Measurements from ENCODE around the gene HLA-A. TPM values are rescaled to one million over a fixed set of nuclear protein-coding genes. Genes with fewer than 3 reads are reported as not detected.

Gene HLA-A
- total RNA-seq, 3 donors from 2014 or later: 833 to 1,988 (median 1,901) TPM

DNA sequence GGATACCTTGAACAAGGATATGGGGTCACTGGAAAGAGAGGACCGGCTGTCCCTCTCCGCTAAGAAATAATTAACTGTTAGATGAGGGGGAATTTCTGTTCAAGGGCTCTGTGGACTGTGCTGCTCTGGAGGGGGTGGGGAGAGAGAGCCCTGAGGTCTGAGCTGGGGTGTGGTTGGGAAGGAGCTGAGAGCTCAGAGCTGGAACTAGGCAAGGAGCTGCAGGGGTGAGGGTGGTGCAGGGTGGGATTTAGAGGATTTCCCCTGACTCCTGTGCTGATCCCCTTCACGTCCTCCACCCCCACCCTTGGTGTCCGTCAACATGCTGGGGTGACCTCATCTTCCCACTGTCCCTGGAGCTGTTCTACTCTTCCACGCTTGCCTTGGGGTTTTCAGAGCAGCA, 52.5 kb downstream of the HLA-A start:
- ATAC-seq: no peak
- Histone ChIP-seq H3K4me1 (ENCODE audit: low read depth) (no peaks in the 10 kb centered on the region), H3K9me3 (no peaks in the 10 kb centered on the region), H3K36me3 (ENCODE audit: low read depth) (no peaks in the 10 kb centered on the region), H3K4me3 (no peak overlapping the region)
- TF ChIP-seq, protein P1, sequence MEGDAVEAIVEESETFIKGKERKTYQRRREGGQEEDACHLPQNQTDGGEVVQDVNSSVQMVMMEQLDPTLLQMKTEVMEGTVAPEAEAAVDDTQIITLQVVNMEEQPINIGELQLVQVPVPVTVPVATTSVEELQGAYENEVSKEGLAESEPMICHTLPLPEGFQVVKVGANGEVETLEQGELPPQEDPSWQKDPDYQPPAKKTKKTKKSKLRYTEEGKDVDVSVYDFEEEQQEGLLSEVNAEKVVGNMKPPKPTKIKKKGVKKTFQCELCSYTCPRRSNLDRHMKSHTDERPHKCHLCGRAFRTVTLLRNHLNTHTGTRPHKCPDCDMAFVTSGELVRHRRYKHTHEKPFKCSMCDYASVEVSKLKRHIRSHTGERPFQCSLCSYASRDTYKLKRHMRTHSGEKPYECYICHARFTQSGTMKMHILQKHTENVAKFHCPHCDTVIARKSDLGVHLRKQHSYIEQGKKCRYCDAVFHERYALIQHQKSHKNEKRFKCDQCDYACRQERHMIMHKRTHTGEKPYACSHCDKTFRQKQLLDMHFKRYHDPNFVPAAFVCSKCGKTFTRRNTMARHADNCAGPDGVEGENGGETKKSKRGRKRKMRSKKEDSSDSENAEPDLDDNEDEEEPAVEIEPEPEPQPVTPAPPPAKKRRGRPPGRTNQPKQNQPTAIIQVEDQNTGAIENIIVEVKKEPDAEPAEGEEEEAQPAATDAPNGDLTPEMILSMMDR (IDR thresholded peaks at IDR 0.05): no peak
- DNase-seq: no peak
- intact Hi-C loops (cut with DNase I, micrococcal nuclease): no loop called here

DNA sequence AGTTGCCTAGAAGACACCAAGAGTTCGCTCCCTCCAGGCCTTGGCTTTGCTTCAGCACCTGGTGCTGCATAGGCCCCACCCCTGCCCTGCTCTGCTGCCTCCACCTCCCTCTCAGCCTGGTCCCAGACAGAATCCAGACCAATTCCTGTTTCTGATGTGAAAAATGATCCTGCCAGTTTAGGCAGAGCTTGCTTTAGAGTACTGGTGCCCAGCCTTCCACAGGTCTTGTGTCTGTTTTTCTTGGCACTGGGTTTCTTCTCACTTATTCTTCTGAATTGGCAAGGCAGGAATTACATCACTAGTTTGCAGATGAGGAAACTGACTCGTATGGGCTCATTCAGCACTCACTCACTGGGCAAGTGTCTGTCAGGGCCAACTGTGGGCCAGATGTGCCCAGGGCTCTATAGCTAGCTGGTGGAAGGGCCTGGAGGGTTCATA, 53.0 kb downstream of the HLA-A start:
- no peak for DNase-seq
- TF ChIP-seq, protein P1 (IDR thresholded peaks at IDR 0.05): no peak
- no peaks in the 10 kb centered on the region for H3K36me3 ChIP-seq (ENCODE audit: low read depth)
- ATAC-seq: no peak
- intact Hi-C loops (cut with DNase I, micrococcal nuclease): no loop called here
- no peak overlapping the region for H3K4me3 ChIP-seq
- H3K9me3 ChIP-seq: no peaks in the 10 kb centered on the region
- H3K4me1 ChIP-seq (ENCODE audit: low read depth): no peaks in the 10 kb centered on the region

Other genes starting within 250 kb of the HLA-A start
- gene HLA-F, start 219.1 kb upstream of the HLA-A start, total RNA-seq: 100 to 1,000 TPM; 151 to 416 (median 198) TPM
- gene HLA-G, start 114.7 kb upstream of the HLA-A start, total RNA-seq: 1 to 10 TPM; 1.5 to 1.9 (median 1.9) TPM
- gene POLR1H, start 118.7 kb downstream of the HLA-A start, total RNA-seq: 10 to 100 TPM; 22.4 to 31.7 (median 23.0) TPM
- gene PPP1R11, start 124.7 kb downstream of the HLA-A start, total RNA-seq: 100 to 1,000 TPM in 1 of 3 donors, 10 to 100 TPM in 2; 78.4 to 115 (median 82.4) TPM
- gene RNF39, start 133.2 kb downstream of the HLA-A start, total RNA-seq: 1 to 10 TPM in 1 of 3 donors, under 1 TPM in 1, not detected in 1; 0.87 to 2.5 TPM
- 100 to 1,000 TPM; 121 to 202 (median 182) TPM for gene TRIM31, start 170.6 kb downstream of the HLA-A start, total RNA-seq
- 10 to 100 TPM; 19.8 to 37.3 (median 33.4) TPM for gene TRIM40, start 193.6 kb downstream of the HLA-A start, total RNA-seq
- gene TRIM10, start 218.7 kb downstream of the HLA-A start, total RNA-seq: 1 to 10 TPM; 3.9 to 7.8 (median 5.3) TPM
- 10 to 100 TPM; 37.2 to 73.2 (median 51.4) TPM for gene TRIM15, start 221.0 kb downstream of the HLA-A start, total RNA-seq